HepG2 (cell line): ENCODE data around the gene DHX8. TPM values are rescaled to one million over a fixed set of nuclear protein-coding genes. Genes with fewer than 3 reads are reported as not detected.
A peak's percentile ranks its signal among the peaks of the same experiment; 100 is the strongest.

Experiments
- CCDC6 ChIP-seq: sonication (generic); formaldehyde crosslinking; IDR thresholded peaks from 2 replicates; pipeline ENCODE4 v1.8.1; 2022; ENCODE audit warnings: mild to moderate bottlenecking, missing genetic modification reagents, moderate library complexity
- CHD4 ChIP-seq: fragments of 200-600 bp; sonication (generic); IDR thresholded peaks from 2 replicates; pipeline ENCODE4 v1.7.0; 2017; ENCODE audit warnings: mild to moderate bottlenecking, low read length, borderline replicate concordance
- HDAC2 ChIP-seq: sonication (generic); formaldehyde crosslinking; IDR thresholded peaks from 2 replicates; pipeline ENCODE4 v1.4.0; 2020; ENCODE audit warnings: missing genetic modification reagents
- IRF2 ChIP-seq: IDR thresholded peaks from 2 replicates; pipeline ENCODE4 v1.6.1; 2018; ENCODE audit warnings: missing genetic modification reagents, missing compliant biosample characterization
- MED13 ChIP-seq: sonication (generic); formaldehyde crosslinking; IDR thresholded peaks from 2 replicates; pipeline ENCODE4 v1.5.0; 2020; ENCODE audit warnings: missing genetic modification reagents
- MEIS2 ChIP-seq: sonication (generic); formaldehyde crosslinking; IDR thresholded peaks from 2 replicates; pipeline ENCODE4 v1.9.0; 2021; ENCODE audit warnings: mild to moderate bottlenecking, missing genetic modification reagents
- NFE2L1 ChIP-seq: sonication (generic); formaldehyde crosslinking; IDR thresholded peaks from 2 replicates; pipeline ENCODE4 v1.4.0; 2020; ENCODE audit warnings: missing genetic modification reagents, mild to moderate bottlenecking, borderline replicate concordance
- NPAS2 ChIP-seq: sonication (generic); formaldehyde crosslinking; IDR thresholded peaks from 2 replicates; pipeline ENCODE4 v1.8.0; 2022; ENCODE audit warnings: mild to moderate bottlenecking, missing genetic modification reagents, borderline replicate concordance
- PHB2 ChIP-seq: fragments of 450-650 bp; IDR thresholded peaks from 2 replicates; pipeline ENCODE4 v1.6.1; 2018; ENCODE audit not compliant: partially characterized antibody
- SMAD9 ChIP-seq: sonication (generic); formaldehyde crosslinking; IDR thresholded peaks from 2 replicates; pipeline ENCODE4 v1.5.1; 2020; ENCODE audit warnings: mild to moderate bottlenecking, missing genetic modification reagents
- ZNF124 ChIP-seq: sonication (generic); formaldehyde crosslinking; IDR thresholded peaks from 2 replicates; pipeline ENCODE4 v1.4.0; 2020; ENCODE audit warnings: missing genetic modification reagents
- ZNF251 ChIP-seq: sonication (generic); formaldehyde crosslinking; IDR thresholded peaks from 2 replicates; pipeline ENCODE4 v1.9.0; 2021; ENCODE audit warnings: mild to moderate bottlenecking, missing genetic modification reagents
- ZNF256 ChIP-seq: sonication (generic); formaldehyde crosslinking; conservative IDR thresholded peaks from 2 replicates; pipeline ENCODE4 v1.4.0; 2020; ENCODE audit warnings: missing genetic modification reagents
- ZNF552 ChIP-seq: sonication (generic); formaldehyde crosslinking; IDR thresholded peaks from 2 replicates; pipeline ENCODE4 v1.9.0; 2022; ENCODE audit warnings: missing genetic modification reagents, mild to moderate bottlenecking, borderline replicate concordance
- ZNF589 ChIP-seq: sonication (generic); formaldehyde crosslinking; conservative IDR thresholded peaks from 2 replicates; pipeline ENCODE4 v1.8.0; 2022; ENCODE audit warnings: mild to moderate bottlenecking, moderate library complexity, missing genetic modification reagents
- ZNF737 ChIP-seq: sonication (generic); formaldehyde crosslinking; IDR thresholded peaks from 2 replicates; pipeline ENCODE4 v1.5.0; 2020; ENCODE audit warnings: missing genetic modification reagents, mild to moderate bottlenecking, borderline replicate concordance
- ZNF772 ChIP-seq: sonication (generic); formaldehyde crosslinking; IDR thresholded peaks from 2 replicates; pipeline ENCODE4 v1.5.0; 2020; ENCODE audit warnings: mild to moderate bottlenecking, missing genetic modification reagents
- ZNF790 ChIP-seq: sonication (generic); formaldehyde crosslinking; IDR thresholded peaks from 2 replicates; pipeline ENCODE4 v1.8.0; 2022; ENCODE audit warnings: missing genetic modification reagents, mild to moderate bottlenecking, borderline replicate concordance
- ZNF891 ChIP-seq: sonication (generic); formaldehyde crosslinking; IDR thresholded peaks from 2 replicates; pipeline ENCODE4 v1.5.0; 2020; ENCODE audit warnings: mild to moderate bottlenecking, missing genetic modification reagents
- ZSCAN9 ChIP-seq: IDR thresholded peaks from 2 replicates; pipeline ENCODE4 v1.6.1; 2016; ENCODE audit warnings: borderline replicate concordance
- polyA plus RNA-seq, 8 experiments: library from polyadenylated mRNA; depleted of rRNA in 3 of 8; stranded (reverse) in 7 of 8; unstranded in 1 of 8; fragments of >200 nt; fragmentation: Illumina TruSeq in 4 of 8; extraction: Trizol in 4 of 8; gene quantifications; 2 replicates each; pipeline versions ENCODE4 v1.2.1 to v1.2.3, GENCODE V29; 2011 to 2016; ENCODE audit warnings: low read depth in 4 of 8, missing spikeins in 1 of 8, mixed read lengths in 1 of 8; ENCODE audit not compliant: insufficient read depth in 1 of 8
- total RNA-seq, 5 experiments: library from RNA; depleted of rRNA; stranded (reverse); fragments of >200 nt; fragmentation: Illumina TruSeq; extraction: Trizol; gene quantifications; 2 replicates each; pipeline ENCODE4 v1.2.3, GENCODE V29; 2016; ENCODE audit warnings: low read depth in 1 of 5
- TF ChIP-seq, protein P1 (sequence below): sonication (generic); formaldehyde crosslinking; IDR thresholded peaks from 2 replicates; pipeline ENCODE4 v1.5.0; 2020; ENCODE audit warnings: missing genetic modification reagents
- TF ChIP-seq, protein P2 (sequence below): sonication (generic); formaldehyde crosslinking; IDR thresholded peaks from 2 replicates; pipeline ENCODE4 v1.4.0; 2020; ENCODE audit warnings: missing genetic modification reagents
- TF ChIP-seq, protein P3 (sequence below): sonication (generic); formaldehyde crosslinking; IDR thresholded peaks from 2 replicates; pipeline ENCODE4 v1.4.0; 2020; ENCODE audit warnings: low read depth, mild to moderate bottlenecking, missing genetic modification reagents
- TF ChIP-seq, protein P4 (sequence below): sonication (generic); formaldehyde crosslinking; IDR thresholded peaks from 2 replicates; pipeline ENCODE4 v1.8.0; 2022; ENCODE audit warnings: mild to moderate bottlenecking, missing genetic modification reagents, borderline replicate concordance
- TF ChIP-seq, protein P5 (sequence below): IDR thresholded peaks from 2 replicates; pipeline ENCODE4 v1.6.1; 2016; ENCODE audit warnings: low read depth, control low read depth

Gene DHX8
- total and polyA plus RNA-seq, 2 of the 13 experiments (the other 11 are each of a cell fraction or from before 2014, with no cell fraction given): 24.8 to 48.9 TPM

DNA sequence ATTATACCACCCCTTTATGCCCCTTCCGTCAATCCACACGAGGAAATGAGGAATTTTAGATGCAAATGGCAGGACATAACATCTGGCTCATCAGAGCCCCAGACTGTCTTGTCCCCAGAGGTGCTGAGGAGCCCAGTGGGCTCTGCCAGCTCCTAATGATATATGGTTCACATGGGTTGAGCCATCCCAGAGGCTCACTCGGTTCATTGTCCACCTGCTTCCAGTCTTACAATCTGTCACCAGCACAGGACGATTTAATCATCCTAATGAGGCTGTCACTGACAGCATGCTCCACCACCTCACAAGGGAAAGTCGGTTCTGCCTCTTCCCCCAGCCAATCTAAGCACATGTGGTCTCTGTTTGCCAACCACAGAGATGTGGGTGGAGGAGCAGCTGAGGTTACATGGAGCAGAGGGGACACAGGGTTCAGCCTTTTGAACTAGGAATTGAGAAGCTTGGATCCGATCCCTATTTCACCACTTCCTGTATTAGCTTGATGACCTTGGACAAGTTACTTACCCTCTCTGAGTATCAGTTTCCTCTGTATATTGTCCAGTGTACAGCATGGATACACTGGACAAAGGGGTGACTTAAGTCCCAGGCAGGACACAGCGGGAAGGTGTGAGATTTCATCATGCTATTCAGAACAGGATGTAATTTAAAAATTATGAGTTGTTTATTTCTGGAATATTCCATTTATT, 27.0 kb upstream of the DHX8 start (continued):
- TF ChIP-seq ZNF251 (CRISPR knock-in tag): no peak
- TF ChIP-seq, protein P1, sequence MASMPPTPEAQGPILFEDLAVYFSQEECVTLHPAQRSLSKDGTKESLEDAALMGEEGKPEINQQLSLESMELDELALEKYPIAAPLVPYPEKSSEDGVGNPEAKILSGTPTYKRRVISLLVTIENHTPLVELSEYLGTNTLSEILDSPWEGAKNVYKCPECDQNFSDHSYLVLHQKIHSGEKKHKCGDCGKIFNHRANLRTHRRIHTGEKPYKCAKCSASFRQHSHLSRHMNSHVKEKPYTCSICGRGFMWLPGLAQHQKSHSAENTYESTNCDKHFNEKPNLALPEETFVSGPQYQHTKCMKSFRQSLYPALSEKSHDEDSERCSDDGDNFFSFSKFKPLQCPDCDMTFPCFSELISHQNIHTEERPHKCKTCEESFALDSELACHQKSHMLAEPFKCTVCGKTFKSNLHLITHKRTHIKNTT: no peak
- no peak for TF ChIP-seq ZNF737 (CRISPR knock-in tag)
- peak; percentile 96 for TF ChIP-seq ZSCAN9 (CRISPR knock-in tag)
- TF ChIP-seq, protein P2, sequence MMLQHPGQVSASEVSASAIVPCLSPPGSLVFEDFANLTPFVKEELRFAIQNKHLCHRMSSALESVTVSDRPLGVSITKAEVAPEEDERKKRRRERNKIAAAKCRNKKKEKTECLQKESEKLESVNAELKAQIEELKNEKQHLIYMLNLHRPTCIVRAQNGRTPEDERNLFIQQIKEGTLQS (CRISPR knock-in tag): peak; percentile 69; the same call in 1 of the 2 replicates
- TF ChIP-seq ZNF124 (CRISPR knock-in tag): 0 out of 2 replicates have a peak, but pooled peaks have one; percentile 38
- TF ChIP-seq ZNF589: peak; percentile 95
- TF ChIP-seq PHB2: no peak
- no peak for TF ChIP-seq ZNF891 (CRISPR knock-in tag)
- peak; percentile 98 for TF ChIP-seq IRF2
- peak; percentile 73; the same call in 1 of the 2 replicates for TF ChIP-seq ZNF552 (CRISPR knock-in tag)
- no peak for TF ChIP-seq SMAD9 (CRISPR knock-in tag)
- TF ChIP-seq, protein P3, sequence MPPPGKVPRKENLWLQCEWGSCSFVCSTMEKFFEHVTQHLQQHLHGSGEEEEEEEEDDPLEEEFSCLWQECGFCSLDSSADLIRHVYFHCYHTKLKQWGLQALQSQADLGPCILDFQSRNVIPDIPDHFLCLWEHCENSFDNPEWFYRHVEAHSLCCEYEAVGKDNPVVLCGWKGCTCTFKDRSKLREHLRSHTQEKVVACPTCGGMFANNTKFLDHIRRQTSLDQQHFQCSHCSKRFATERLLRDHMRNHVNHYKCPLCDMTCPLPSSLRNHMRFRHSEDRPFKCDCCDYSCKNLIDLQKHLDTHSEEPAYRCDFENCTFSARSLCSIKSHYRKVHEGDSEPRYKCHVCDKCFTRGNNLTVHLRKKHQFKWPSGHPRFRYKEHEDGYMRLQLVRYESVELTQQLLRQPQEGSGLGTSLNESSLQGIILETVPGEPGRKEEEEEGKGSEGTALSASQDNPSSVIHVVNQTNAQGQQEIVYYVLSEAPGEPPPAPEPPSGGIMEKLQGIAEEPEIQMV (CRISPR knock-in tag): peak; percentile 85
- TF ChIP-seq MED13 (CRISPR knock-in tag): peak; percentile 98
- TF ChIP-seq, protein P4, sequence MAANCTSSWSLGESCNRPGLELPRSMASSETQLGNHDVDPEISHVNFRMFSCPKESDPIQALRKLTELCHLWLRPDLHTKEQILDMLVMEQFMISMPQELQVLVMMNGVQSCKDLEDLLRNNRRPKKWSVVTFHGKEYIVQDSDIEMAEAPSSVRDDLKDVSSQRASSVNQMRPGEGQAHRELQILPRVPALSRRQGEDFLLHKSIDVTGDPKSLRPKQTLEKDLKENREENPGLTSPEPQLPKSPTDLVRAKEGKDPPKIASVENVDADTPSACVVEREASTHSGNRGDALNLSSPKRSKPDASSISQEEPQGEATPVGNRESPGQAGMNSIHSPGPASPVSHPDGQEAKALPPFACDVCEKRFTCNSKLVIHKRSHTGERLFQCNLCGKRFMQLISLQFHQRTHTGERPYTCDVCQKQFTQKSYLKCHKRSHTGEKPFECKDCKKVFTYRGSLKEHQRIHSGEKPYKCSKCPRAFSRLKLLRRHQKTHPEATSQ (CRISPR knock-in tag): peak; percentile 84; the same call in 1 of the 2 replicates
- TF ChIP-seq NPAS2 (CRISPR knock-in tag): no peak
- TF ChIP-seq NFE2L1 (CRISPR knock-in tag): no peak
- no peak; the same call in 1 of the 2 replicates for TF ChIP-seq ZNF256 (CRISPR knock-in tag)
- TF ChIP-seq ZNF790 (CRISPR knock-in tag): 0 out of 2 replicates have a peak, but pooled peaks have one; percentile 38
- TF ChIP-seq ZNF772 (CRISPR knock-in tag): peak; percentile 96
- peak; percentile 87; the same call in 1 of the 2 replicates for TF ChIP-seq CHD4
- TF ChIP-seq CCDC6 (CRISPR knock-in tag): peak; percentile 71; the same call in 1 of the 2 replicates
- peak; percentile 99 for TF ChIP-seq HDAC2 (CRISPR knock-in tag)
- TF ChIP-seq MEIS2 (CRISPR knock-in tag): no peak; the same call in none of the 2 replicates
- TF ChIP-seq, protein P5, sequence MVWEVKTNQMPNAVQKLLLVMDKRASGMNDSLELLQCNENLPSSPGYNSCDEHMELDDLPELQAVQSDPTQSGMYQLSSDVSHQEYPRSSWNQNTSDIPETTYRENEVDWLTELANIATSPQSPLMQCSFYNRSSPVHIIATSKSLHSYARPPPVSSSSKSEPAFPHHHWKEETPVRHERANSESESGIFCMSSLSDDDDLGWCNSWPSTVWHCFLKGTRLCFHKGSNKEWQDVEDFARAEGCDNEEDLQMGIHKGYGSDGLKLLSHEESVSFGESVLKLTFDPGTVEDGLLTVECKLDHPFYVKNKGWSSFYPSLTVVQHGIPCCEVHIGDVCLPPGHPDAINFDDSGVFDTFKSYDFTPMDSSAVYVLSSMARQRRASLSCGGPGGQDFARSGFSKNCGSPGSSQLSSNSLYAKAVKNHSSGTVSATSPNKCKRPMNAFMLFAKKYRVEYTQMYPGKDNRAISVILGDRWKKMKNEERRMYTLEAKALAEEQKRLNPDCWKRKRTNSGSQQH: 0 out of 2 replicates have a peak, but pooled peaks have one; percentile 87
